ENCODE data around the gene IL1R2. TPM values are rescaled to one million over a fixed set of nuclear protein-coding genes. Genes with fewer than 3 reads are reported as not detected.
"Not testable (repeated sequence)": the region's sequence is repeated elsewhere in the genome, so short reads cannot be mapped to it uniquely, and the experiment has no call there.

IL1R2 gene
- total and polyA plus RNA-seq, 7 experiments from 2014 or later = 0.40 to 2.7 (median 1.3) TPM; not detected in 4

DNA sequence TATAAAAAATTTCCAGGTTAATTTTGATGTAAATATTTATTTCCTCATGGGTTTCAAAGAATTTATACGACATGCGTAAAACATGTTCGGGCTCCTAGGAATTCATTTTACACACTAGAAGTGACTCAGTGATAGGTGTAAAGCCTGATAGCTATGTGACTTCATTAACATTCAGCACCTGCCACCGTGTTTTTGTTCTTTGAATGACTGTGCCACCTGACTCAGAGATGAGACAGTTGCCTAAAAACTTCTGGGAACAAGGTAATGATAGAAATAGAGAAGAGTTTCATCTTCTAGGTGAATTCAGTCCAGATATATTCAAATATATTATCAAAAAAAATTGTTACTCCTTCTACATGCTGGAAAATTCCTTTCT, 10.0 kb downstream of the IL1R2 start:
- no peak overlapping the region for H3K4me3 ChIP-seq (ENCODE audit: low read length)
- Mint-ChIP-seq H3K4me3 (no peak overlapping the region), H3K4me1 (peaks cover 0 to 9% (median 0%) of the 10 kb centered on the region in 7 donors), H3K27me3 (peaks cover 0 to 14% (median 0%) of the 10 kb centered on the region in 5 donors), H3K36me3 (no peaks in the 10 kb centered on the region), H3K27ac (no peak overlapping the region), H3K9me3 (no peaks in the 10 kb centered on the region)
- no peak for ATAC-seq
- DNase-seq = no peak
- intact Hi-C loops (cut with micrococcal nuclease) = loop anchor here in 1 of 2 donors (10.0 kb wide), 1 partner anchor 117 kb away; no protein-coding TSS in a partner anchor
- H3K27ac ChIP-seq (ENCODE audit: low read depth, low read length) = no peak overlapping the region
- ChIA-PET CTCF (no interaction called here), POLR2A (no interaction called here)
- H3K4me1 ChIP-seq (ENCODE audit: control insufficient read depth in 2 of 2, insufficient read depth in 2 of 2, low read length in 2 of 2) = peaks cover 0 to 12% of the 10 kb centered on the region in 2 donors
- H3K36me3 ChIP-seq (ENCODE audit: control insufficient read depth in 2 of 3, insufficient read depth in 3 of 3, low read length in 3 of 3) = no peaks in the 10 kb centered on the region
- no peaks in the 10 kb centered on the region for H3K9me3 ChIP-seq (ENCODE audit: control insufficient read depth in 2 of 3, low read length in 3 of 3)
- no peaks in the 10 kb centered on the region for H3K27me3 ChIP-seq (ENCODE audit: control insufficient read depth in 2 of 2, insufficient read depth in 2 of 2, low read length in 2 of 2)

- Mint-ChIP-seq H3K4me1 (peaks cover 0 to 9% (median 0%) of the 10 kb centered on the region in 7 donors), H3K27me3 (peaks cover 0 to 14% (median 0%) of the 10 kb centered on the region in 5 donors), H3K27ac (no peak overlapping the region), H3K9me3 (no peaks in the 10 kb centered on the region), H3K36me3 (no peaks in the 10 kb centered on the region), H3K4me3 (no peak overlapping the region)
- DNase-seq (peak in 3 of 9 donors; percentile 16 to 29 (median 17)), ATAC-seq (peak; percentile 11)
- H3K9me3 ChIP-seq (ENCODE audit: control insufficient read depth in 2 of 3, low read length in 3 of 3) = no peaks in the 10 kb centered on the region
- no peaks in the 10 kb centered on the region for H3K27me3 ChIP-seq (ENCODE audit: control insufficient read depth in 2 of 2, insufficient read depth in 2 of 2, low read length in 2 of 2)
- no peak overlapping the region for H3K4me3 ChIP-seq (ENCODE audit: low read length)
- ChIA-PET CTCF (no interaction called here), POLR2A (no interaction called here)
- intact Hi-C loops (cut with micrococcal nuclease) = loop anchor here in 1 of 2 donors (10.0 kb wide), 1 partner anchor 117 kb away; no protein-coding TSS in a partner anchor
- H3K36me3 ChIP-seq (ENCODE audit: control insufficient read depth in 2 of 3, insufficient read depth in 3 of 3, low read length in 3 of 3) = no peaks in the 10 kb centered on the region
- no peak overlapping the region for H3K27ac ChIP-seq (ENCODE audit: low read depth, low read length)
- H3K4me1 ChIP-seq (ENCODE audit: control insufficient read depth in 2 of 2, insufficient read depth in 2 of 2, low read length in 2 of 2) = peaks cover 0 to 12% of the 10 kb centered on the region in 2 donors
These were observed 10.5 kb downstream of the IL1R2 start for GRCh38 chr2:102002228-102002627.

GRCh38 chr2:102002909-102003308, 11.1 kb downstream of the IL1R2 start:
- H3K4me1 ChIP-seq (ENCODE audit: control insufficient read depth in 2 of 2, insufficient read depth in 2 of 2, low read length in 2 of 2) = peaks cover 0 to 12% of the 10 kb centered on the region in 2 donors
- H3K27me3 ChIP-seq (ENCODE audit: control insufficient read depth in 2 of 2, insufficient read depth in 2 of 2, low read length in 2 of 2); CTCF ChIA-PET; ATAC-seq; H3K36me3 ChIP-seq (ENCODE audit: control insufficient read depth in 2 of 3, insufficient read depth in 3 of 3, low read length in 3 of 3); H3K27ac Mint-ChIP-seq; H3K36me3 Mint-ChIP-seq; POLR2A ChIA-PET; H3K4me3 ChIP-seq (ENCODE audit: low read length); H3K4me3 Mint-ChIP-seq; H3K27ac ChIP-seq (ENCODE audit: low read depth, low read length); H3K9me3 Mint-ChIP-seq; H3K9me3 ChIP-seq (ENCODE audit: control insufficient read depth in 2 of 3, low read length in 3 of 3); H3K4me1 Mint-ChIP-seq: not testable (repeated sequence)
- intact Hi-C loops (cut with micrococcal nuclease) = loop anchor here in 1 of 2 donors (10.0 kb wide), 1 partner anchor 118 kb away; no protein-coding TSS in a partner anchor
- peak in 2 of 9 donors; percentile 19 to 29 for DNase-seq
- peaks cover 0 to 13% (median 3%) of the 10 kb centered on the region in 5 donors for H3K27me3 Mint-ChIP-seq

DNA sequence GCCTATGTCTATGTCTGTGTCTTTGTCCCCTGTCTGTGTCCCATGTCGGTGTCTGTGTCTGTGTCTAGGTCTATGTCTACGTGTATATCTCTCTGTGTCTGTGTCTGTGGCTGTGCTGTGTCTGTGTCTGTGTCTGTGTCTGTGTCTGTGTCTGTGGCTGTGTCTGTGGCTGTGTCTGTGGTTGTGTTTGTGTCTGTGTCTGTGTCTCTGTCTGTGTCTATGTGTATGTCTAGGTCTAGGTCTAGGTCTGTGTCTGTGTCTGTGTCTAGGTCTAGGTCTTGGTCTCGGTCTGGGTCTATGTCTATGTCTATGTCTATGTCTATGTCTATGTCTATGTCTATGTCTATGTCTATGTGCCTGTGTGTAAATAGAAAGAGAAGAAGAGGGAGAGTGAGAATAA, 11.9 kb downstream of the IL1R2 start:
- no peaks in the 10 kb centered on the region for H3K36me3 ChIP-seq (ENCODE audit: control insufficient read depth in 2 of 3, insufficient read depth in 3 of 3, low read length in 3 of 3)
- CTCF ChIA-PET = no interaction called here
- H3K9me3 ChIP-seq (ENCODE audit: control insufficient read depth in 2 of 3, low read length in 3 of 3) = no peaks in the 10 kb centered on the region
- intact Hi-C loops (cut with micrococcal nuclease) = loop anchor here in 1 of 2 donors (10.0 kb wide), 1 partner anchor 119 kb away; no protein-coding TSS in a partner anchor
- H3K27me3 Mint-ChIP-seq = peaks cover 0 to 9% (median 3%) of the 10 kb centered on the region in 5 donors
- no peak overlapping the region for H3K27ac Mint-ChIP-seq
- no peaks in the 10 kb centered on the region for H3K36me3 Mint-ChIP-seq
- ATAC-seq (no peak), DNase-seq (peak in 1 of 9 donors; percentile 12)
- peaks cover 0 to 12% of the 10 kb centered on the region in 2 donors for H3K4me1 ChIP-seq (ENCODE audit: control insufficient read depth in 2 of 2, insufficient read depth in 2 of 2, low read length in 2 of 2)
- no peaks in the 10 kb centered on the region for H3K27me3 ChIP-seq (ENCODE audit: control insufficient read depth in 2 of 2, insufficient read depth in 2 of 2, low read length in 2 of 2)
- no peak overlapping the region for H3K4me3 ChIP-seq (ENCODE audit: low read length)
- H3K4me3 Mint-ChIP-seq = no peak overlapping the region
- no peaks in the 10 kb centered on the region for H3K9me3 Mint-ChIP-seq
- POLR2A ChIA-PET = no interaction called here
- H3K4me1 Mint-ChIP-seq = peaks cover 0 to 9% (median 0%) of the 10 kb centered on the region in 7 donors
- no peak overlapping the region for H3K27ac ChIP-seq (ENCODE audit: low read depth, low read length)

GRCh38 chr2:102004581-102004980, 12.8 kb downstream of the IL1R2 start:
- no peaks in the 10 kb centered on the region for H3K9me3 Mint-ChIP-seq
- Histone ChIP-seq H3K4me3 (ENCODE audit: low read length) (no peak overlapping the region), H3K4me1 (ENCODE audit: control insufficient read depth in 2 of 2, insufficient read depth in 2 of 2, low read length in 2 of 2) (peaks cover 0 to 12% of the 10 kb centered on the region in 2 donors), H3K36me3 (ENCODE audit: control insufficient read depth in 2 of 3, insufficient read depth in 3 of 3, low read length in 3 of 3) (no peaks in the 10 kb centered on the region), H3K27me3 (ENCODE audit: control insufficient read depth in 2 of 2, insufficient read depth in 2 of 2, low read length in 2 of 2) (no peaks in the 10 kb centered on the region), H3K9me3 (ENCODE audit: control insufficient read depth in 2 of 3, low read length in 3 of 3) (no peaks in the 10 kb centered on the region), H3K27ac (ENCODE audit: low read depth, low read length) (no peak overlapping the region)
- H3K4me3 Mint-ChIP-seq = no peak overlapping the region
- ChIA-PET CTCF (interaction anchor here (0.6 to 2.6 kb wide), 2 partner anchors 235 to 1101 kb away, joined by 3 to 26 read pairs; no protein-coding TSS in a partner anchor), POLR2A (no interaction called here)
- DNase-seq (no peak), ATAC-seq (no peak)
- H3K36me3 Mint-ChIP-seq = no peaks in the 10 kb centered on the region
- H3K4me1 Mint-ChIP-seq = peaks cover 0 to 9% (median 0%) of the 10 kb centered on the region in 7 donors
- no peak overlapping the region for H3K27ac Mint-ChIP-seq
- intact Hi-C loops (cut with micrococcal nuclease) = loop anchor here in 1 of 2 donors (10.0 kb wide), 1 partner anchor 120 kb away; no protein-coding TSS in a partner anchor
- peaks cover 0 to 9% (median 3%) of the 10 kb centered on the region in 5 donors for H3K27me3 Mint-ChIP-seq

- ChIA-PET CTCF (interaction anchor here (1.2 to 2.6 kb wide), 4 partner anchors 10 to 246 kb away, joined by 3 to 26 read pairs (median 6); no protein-coding TSS in a partner anchor), POLR2A (no interaction called here)
- Mint-ChIP-seq H3K4me3 (no peak overlapping the region), H3K4me1 (peaks cover 0 to 9% (median 0%) of the 10 kb centered on the region in 7 donors), H3K36me3 (no peaks in the 10 kb centered on the region), H3K27ac (no peak overlapping the region), H3K9me3 (no peaks in the 10 kb centered on the region), H3K27me3 (peaks cover 0 to 13% (median 5%) of the 10 kb centered on the region in 5 donors)
- intact Hi-C loops (cut with micrococcal nuclease) = loop anchor here in 1 of 2 donors (5.0 to 10.0 kb wide), 2 partner anchors 121 to 352 kb away; partner anchors contain the start of gene IL18R1
- no peaks in the 10 kb centered on the region for H3K36me3 ChIP-seq (ENCODE audit: control insufficient read depth in 2 of 3, insufficient read depth in 3 of 3, low read length in 3 of 3)
- peaks cover 0 to 12% of the 10 kb centered on the region in 2 donors for H3K4me1 ChIP-seq (ENCODE audit: control insufficient read depth in 2 of 2, insufficient read depth in 2 of 2, low read length in 2 of 2)
- H3K9me3 ChIP-seq (ENCODE audit: control insufficient read depth in 2 of 3, low read length in 3 of 3) = no peaks in the 10 kb centered on the region
- no peaks in the 10 kb centered on the region for H3K27me3 ChIP-seq (ENCODE audit: control insufficient read depth in 2 of 2, insufficient read depth in 2 of 2, low read length in 2 of 2)
- no peak overlapping the region for H3K27ac ChIP-seq (ENCODE audit: low read depth, low read length)
- no peak for ATAC-seq
- H3K4me3 ChIP-seq (ENCODE audit: low read length) = no peak overlapping the region
- DNase-seq = no peak
These were observed 13.7 kb downstream of the IL1R2 start for GRCh38 chr2:102005449-102005848.
